HepG2 (cell line): Measurements from ENCODE around the gene TMBIM4. TPM values are rescaled to one million over a fixed set of nuclear protein-coding genes. Genes with fewer than 3 reads are reported as not detected.

Experiments used
- AGO1 ChIP-seq: fragments of 200-400 bp; formaldehyde crosslinking; IDR thresholded peaks from 2 replicates; pipeline ENCODE4 v1.6.1; 2017; ENCODE audit warnings: mild to moderate bottlenecking, low read depth, low read length, moderate library complexity; ENCODE audit not compliant: poor library complexity, severe bottlenecking
- CBX5 ChIP-seq: sonication (generic); formaldehyde crosslinking; IDR thresholded peaks from 2 replicates; pipeline ENCODE4 v1.4.0; 2020; ENCODE audit warnings: missing genetic modification reagents, borderline replicate concordance
- RAD21 ChIP-seq: fragments of 450-650 bp; formaldehyde crosslinking; IDR thresholded peaks from 2 replicates; pipeline ENCODE4 v1.5.0; 2020; ENCODE audit warnings: mild to moderate bottlenecking
- RNF2 ChIP-seq: fragments of 450-650 bp; conservative IDR thresholded peaks from 2 replicates; pipeline ENCODE4 v1.6.1; 2016; ENCODE audit warnings: low read depth
- SYNCRIP ChIP-seq: fragments of 200-400 bp; formaldehyde crosslinking; IDR thresholded peaks from 2 replicates; pipeline ENCODE4 v1.6.1; 2018; ENCODE audit warnings: mild to moderate bottlenecking, low read depth, low read length; ENCODE audit not compliant: insufficient read depth
- ZNF121 ChIP-seq: sonication (generic); formaldehyde crosslinking; IDR thresholded peaks from 2 replicates; pipeline ENCODE4 v1.5.0; 2020; ENCODE audit warnings: mild to moderate bottlenecking, missing genetic modification reagents
- ZNF383 ChIP-seq: sonication (generic); formaldehyde crosslinking; IDR thresholded peaks from 2 replicates; pipeline ENCODE4 v1.4.0; 2020; ENCODE audit warnings: missing genetic modification reagents, mild to moderate bottlenecking, borderline replicate concordance
- ZNF546 ChIP-seq: sonication (generic); formaldehyde crosslinking; conservative IDR thresholded peaks from 2 replicates; pipeline ENCODE4 v1.8.1; 2023; ENCODE audit warnings: mild to moderate bottlenecking, missing genetic modification reagents
- polyA plus RNA-seq, 8 experiments: library from polyadenylated mRNA; depleted of rRNA in 3 of 8; stranded (reverse) in 7 of 8; unstranded in 1 of 8; fragments of >200 nt; fragmentation: Illumina TruSeq in 4 of 8; extraction: Trizol in 4 of 8; gene quantifications; 2 replicates each; pipeline versions ENCODE4 v1.2.1 to v1.2.3, GENCODE V29; 2011 to 2016; ENCODE audit warnings: low read depth in 4 of 8, missing spikeins in 1 of 8, mixed read lengths in 1 of 8; ENCODE audit not compliant: insufficient read depth in 1 of 8
- total RNA-seq, 5 experiments: library from RNA; depleted of rRNA; stranded (reverse); fragments of >200 nt; fragmentation: Illumina TruSeq; extraction: Trizol; gene quantifications; 2 replicates each; pipeline ENCODE4 v1.2.3, GENCODE V29; 2016; ENCODE audit warnings: low read depth in 1 of 5
- TF ChIP-seq, protein P1 (sequence below): sonication (generic); formaldehyde crosslinking; IDR thresholded peaks from 2 replicates; pipeline ENCODE4 v1.4.0; 2020; ENCODE audit warnings: missing genetic modification reagents
- TF ChIP-seq, protein P2 (sequence below): sonication (generic); formaldehyde crosslinking; IDR thresholded peaks from 2 replicates; pipeline ENCODE4 v1.5.1; 2020; ENCODE audit warnings: missing genetic modification reagents, mild to moderate bottlenecking, borderline replicate concordance
- TF ChIP-seq, protein P3 (sequence below): sonication (generic); formaldehyde crosslinking; IDR thresholded peaks from 2 replicates; pipeline ENCODE4 v1.9.0; 2021; ENCODE audit warnings: missing genetic modification reagents, mild to moderate bottlenecking, borderline replicate concordance
- TF ChIP-seq, protein P4 (sequence below): IDR thresholded peaks from 2 replicates; pipeline ENCODE4 v1.6.1; 2016
- TF ChIP-seq, protein P5 (sequence below): sonication (generic); formaldehyde crosslinking; IDR thresholded peaks from 2 replicates; pipeline ENCODE4 v1.5.1; 2020; ENCODE audit warnings: missing genetic modification reagents, mild to moderate bottlenecking, borderline replicate concordance
- TF ChIP-seq, protein P6 (sequence below): sonication (generic); formaldehyde crosslinking; IDR thresholded peaks from 2 replicates; pipeline ENCODE4 v1.4.0; 2020; ENCODE audit warnings: missing genetic modification reagents
- TF ChIP-seq, protein P7 (sequence below): sonication (generic); formaldehyde crosslinking; IDR thresholded peaks from 2 replicates; pipeline ENCODE4 v1.8.0; 2022; ENCODE audit warnings: missing genetic modification reagents, mild to moderate bottlenecking, inconsistent platforms, borderline replicate concordance

The TMBIM4 gene
- total and polyA plus RNA-seq, 2 of the 13 experiments (the other 11 are each of a cell fraction or from before 2014, with no cell fraction given) = 60.5 to 67.7 TPM

DNA sequence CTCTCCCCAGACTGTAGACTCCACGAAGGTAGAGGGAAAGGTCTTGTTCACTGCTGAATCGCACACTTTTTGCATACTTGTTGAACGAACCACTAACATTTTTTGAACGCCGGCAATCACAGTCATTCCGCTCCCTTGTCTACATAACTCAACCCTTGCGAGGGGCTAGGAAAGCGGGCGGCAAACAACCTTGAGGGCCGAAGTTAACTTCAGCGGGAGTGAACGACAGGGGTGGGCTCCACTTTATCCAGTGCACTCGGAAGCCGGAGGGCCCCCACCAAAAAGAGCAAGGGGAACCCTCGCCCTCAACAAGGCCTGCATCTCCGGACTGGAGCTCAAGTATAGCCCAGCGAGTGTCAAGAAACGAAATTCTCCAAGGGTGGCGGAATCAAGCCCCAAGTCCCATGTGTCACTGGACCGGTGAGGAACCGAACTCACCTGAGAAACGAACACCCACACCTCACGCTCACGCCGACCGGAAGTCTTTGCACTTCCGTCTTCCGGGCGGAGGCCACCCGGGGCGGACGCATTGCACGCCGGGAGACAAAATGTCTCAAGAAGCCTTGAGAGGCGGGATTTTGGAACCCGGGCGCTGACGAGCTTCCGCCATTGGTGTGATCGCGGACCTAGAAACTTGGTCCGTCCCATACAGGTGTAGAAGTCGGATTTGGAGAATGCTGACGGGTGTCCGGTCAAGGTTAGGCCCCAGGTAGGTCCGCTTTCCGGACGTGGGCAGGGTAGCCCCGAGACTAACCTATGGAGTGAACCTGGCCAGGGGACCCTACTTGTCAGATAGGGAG lies 39.3 kb downstream of the TMBIM4 start, which contains the start of gene LLPH (continued):
- TF ChIP-seq, protein P1, sequence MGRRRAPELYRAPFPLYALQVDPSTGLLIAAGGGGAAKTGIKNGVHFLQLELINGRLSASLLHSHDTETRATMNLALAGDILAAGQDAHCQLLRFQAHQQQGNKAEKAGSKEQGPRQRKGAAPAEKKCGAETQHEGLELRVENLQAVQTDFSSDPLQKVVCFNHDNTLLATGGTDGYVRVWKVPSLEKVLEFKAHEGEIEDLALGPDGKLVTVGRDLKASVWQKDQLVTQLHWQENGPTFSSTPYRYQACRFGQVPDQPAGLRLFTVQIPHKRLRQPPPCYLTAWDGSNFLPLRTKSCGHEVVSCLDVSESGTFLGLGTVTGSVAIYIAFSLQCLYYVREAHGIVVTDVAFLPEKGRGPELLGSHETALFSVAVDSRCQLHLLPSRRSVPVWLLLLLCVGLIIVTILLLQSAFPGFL (CRISPR knock-in tag) = no peak
- TF ChIP-seq, protein P2, sequence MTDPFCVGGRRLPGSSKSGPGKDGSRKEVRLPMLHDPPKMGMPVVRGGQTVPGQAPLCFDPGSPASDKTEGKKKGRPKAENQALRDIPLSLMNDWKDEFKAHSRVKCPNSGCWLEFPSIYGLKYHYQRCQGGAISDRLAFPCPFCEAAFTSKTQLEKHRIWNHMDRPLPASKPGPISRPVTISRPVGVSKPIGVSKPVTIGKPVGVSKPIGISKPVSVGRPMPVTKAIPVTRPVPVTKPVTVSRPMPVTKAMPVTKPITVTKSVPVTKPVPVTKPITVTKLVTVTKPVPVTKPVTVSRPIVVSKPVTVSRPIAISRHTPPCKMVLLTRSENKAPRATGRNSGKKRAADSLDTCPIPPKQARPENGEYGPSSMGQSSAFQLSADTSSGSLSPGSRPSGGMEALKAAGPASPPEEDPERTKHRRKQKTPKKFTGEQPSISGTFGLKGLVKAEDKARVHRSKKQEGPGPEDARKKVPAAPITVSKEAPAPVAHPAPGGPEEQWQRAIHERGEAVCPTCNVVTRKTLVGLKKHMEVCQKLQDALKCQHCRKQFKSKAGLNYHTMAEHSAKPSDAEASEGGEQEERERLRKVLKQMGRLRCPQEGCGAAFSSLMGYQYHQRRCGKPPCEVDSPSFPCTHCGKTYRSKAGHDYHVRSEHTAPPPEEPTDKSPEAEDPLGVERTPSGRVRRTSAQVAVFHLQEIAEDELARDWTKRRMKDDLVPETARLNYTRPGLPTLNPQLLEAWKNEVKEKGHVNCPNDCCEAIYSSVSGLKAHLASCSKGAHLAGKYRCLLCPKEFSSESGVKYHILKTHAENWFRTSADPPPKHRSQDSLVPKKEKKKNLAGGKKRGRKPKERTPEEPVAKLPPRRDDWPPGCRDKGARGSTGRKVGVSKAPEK = no peak
- TF ChIP-seq ZNF546 (CRISPR knock-in tag) = no peak
- TF ChIP-seq, protein P3, sequence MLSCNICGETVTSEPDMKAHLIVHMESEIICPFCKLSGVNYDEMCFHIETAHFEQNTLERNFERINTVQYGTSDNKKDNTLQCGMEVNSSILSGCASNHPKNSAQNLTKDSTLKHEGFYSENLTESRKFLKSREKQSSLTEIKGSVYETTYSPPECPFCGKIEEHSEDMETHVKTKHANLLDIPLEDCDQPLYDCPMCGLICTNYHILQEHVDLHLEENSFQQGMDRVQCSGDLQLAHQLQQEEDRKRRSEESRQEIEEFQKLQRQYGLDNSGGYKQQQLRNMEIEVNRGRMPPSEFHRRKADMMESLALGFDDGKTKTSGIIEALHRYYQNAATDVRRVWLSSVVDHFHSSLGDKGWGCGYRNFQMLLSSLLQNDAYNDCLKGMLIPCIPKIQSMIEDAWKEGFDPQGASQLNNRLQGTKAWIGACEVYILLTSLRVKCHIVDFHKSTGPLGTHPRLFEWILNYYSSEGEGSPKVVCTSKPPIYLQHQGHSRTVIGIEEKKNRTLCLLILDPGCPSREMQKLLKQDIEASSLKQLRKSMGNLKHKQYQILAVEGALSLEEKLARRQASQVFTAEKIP (CRISPR knock-in tag) = no peak
- TF ChIP-seq, protein P4, sequence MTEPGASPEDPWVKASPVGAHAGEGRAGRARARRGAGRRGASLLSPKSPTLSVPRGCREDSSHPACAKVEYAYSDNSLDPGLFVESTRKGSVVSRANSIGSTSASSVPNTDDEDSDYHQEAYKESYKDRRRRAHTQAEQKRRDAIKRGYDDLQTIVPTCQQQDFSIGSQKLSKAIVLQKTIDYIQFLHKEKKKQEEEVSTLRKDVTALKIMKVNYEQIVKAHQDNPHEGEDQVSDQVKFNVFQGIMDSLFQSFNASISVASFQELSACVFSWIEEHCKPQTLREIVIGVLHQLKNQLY (CRISPR knock-in tag) = 0 out of 2 replicates have a peak, but pooled peaks have one; percentile 9
- TF ChIP-seq, protein P5, sequence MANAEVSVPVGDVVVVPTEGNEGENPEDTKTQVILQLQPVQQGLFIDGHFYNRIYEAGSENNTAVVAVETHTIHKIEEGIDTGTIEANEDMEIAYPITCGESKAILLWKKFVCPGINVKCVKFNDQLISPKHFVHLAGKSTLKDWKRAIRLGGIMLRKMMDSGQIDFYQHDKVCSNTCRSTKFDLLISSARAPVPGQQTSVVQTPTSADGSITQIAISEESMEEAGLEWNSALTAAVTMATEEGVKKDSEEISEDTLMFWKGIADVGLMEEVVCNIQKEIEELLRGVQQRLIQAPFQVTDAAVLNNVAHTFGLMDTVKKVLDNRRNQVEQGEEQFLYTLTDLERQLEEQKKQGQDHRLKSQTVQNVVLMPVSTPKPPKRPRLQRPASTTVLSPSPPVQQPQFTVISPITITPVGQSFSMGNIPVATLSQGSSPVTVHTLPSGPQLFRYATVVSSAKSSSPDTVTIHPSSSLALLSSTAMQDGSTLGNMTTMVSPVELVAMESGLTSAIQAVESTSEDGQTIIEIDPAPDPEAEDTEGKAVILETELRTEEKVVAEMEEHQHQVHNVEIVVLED (CRISPR knock-in tag) = peak; percentile 84
- TF ChIP-seq, protein P6, sequence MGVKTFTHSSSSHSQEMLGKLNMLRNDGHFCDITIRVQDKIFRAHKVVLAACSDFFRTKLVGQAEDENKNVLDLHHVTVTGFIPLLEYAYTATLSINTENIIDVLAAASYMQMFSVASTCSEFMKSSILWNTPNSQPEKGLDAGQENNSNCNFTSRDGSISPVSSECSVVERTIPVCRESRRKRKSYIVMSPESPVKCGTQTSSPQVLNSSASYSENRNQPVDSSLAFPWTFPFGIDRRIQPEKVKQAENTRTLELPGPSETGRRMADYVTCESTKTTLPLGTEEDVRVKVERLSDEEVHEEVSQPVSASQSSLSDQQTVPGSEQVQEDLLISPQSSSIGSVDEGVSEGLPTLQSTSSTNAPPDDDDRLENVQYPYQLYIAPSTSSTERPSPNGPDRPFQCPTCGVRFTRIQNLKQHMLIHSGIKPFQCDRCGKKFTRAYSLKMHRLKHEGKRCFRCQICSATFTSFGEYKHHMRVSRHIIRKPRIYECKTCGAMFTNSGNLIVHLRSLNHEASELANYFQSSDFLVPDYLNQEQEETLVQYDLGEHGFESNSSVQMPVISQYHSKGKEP (CRISPR knock-in tag) = no peak
- TF ChIP-seq SYNCRIP = no peak
- no peak for TF ChIP-seq ZNF383 (CRISPR knock-in tag)
- TF ChIP-seq, protein P7, sequence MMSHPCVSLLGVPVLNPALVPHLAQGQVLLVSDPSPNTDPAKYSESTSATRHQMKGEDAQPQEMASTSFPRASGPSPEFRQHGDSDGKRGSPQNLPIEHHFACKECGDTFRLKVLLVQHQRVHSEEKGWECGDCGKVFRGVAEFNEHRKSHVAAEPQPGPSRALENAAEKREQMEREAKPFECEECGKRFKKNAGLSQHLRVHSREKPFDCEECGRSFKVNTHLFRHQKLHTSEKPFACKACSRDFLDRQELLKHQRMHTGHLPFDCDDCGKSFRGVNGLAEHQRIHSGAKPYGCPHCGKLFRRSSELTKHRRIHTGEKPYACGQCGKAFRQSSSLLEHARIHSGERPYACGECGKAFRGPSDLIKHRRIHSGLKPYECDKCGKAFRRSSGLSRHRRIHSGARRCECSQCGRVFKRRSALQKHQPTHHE (CRISPR knock-in tag) = no peak
- no peak for TF ChIP-seq AGO1
- peak; percentile 94 for TF ChIP-seq ZNF121 (CRISPR knock-in tag)
- no peak for TF ChIP-seq RAD21 (CRISPR knock-in tag)
- TF ChIP-seq CBX5 = peak; percentile 59; the same call in 1 of the 2 replicates
- 0 out of 2 replicates have a peak, but pooled peaks have one; percentile 34 for TF ChIP-seq RNF2
